Measurements from ENCODE around the gene PPT2.

The PPT2 gene

DNA sequence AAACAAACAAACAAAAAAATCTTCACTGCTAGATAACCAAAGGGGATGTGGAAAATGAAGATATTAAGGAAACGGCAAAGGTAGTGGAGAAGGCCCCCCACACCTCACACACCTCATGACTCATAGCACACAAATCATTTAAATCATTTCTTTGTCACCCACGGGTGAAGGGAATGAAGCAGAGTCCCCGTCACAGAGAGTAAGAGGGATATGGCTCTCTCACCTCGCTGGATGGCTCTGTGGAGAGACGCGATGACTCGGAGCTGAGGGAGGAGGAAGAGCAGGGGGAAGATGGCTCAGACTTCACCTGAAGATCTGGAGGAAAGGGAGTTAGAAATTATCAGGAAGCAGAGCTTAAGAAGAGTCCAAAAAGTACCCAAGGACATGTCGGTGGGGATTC lies 27.1 kb upstream of the PPT2 start:
- TF ChIP-seq, protein P1, sequence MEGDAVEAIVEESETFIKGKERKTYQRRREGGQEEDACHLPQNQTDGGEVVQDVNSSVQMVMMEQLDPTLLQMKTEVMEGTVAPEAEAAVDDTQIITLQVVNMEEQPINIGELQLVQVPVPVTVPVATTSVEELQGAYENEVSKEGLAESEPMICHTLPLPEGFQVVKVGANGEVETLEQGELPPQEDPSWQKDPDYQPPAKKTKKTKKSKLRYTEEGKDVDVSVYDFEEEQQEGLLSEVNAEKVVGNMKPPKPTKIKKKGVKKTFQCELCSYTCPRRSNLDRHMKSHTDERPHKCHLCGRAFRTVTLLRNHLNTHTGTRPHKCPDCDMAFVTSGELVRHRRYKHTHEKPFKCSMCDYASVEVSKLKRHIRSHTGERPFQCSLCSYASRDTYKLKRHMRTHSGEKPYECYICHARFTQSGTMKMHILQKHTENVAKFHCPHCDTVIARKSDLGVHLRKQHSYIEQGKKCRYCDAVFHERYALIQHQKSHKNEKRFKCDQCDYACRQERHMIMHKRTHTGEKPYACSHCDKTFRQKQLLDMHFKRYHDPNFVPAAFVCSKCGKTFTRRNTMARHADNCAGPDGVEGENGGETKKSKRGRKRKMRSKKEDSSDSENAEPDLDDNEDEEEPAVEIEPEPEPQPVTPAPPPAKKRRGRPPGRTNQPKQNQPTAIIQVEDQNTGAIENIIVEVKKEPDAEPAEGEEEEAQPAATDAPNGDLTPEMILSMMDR (IDR thresholded peaks at IDR 0.05; ENCODE audit: poor library complexity, severe bottlenecking) = no peak
- ATAC-seq (ENCODE audit: low read depth) (no peak), DNase-seq (ENCODE audit: low spot score) (no peak)
- peak overlapping the region; percentile 30 for H3K27ac ChIP-seq (ENCODE audit: poor library complexity, severe bottlenecking)
- no peaks in the 10 kb centered on the region for H3K9me3 ChIP-seq (ENCODE audit: severe bottlenecking)
- no peaks in the 10 kb centered on the region for H3K27me3 ChIP-seq (ENCODE audit: insufficient read depth, poor library complexity, severe bottlenecking)
- H3K4me1 ChIP-seq (ENCODE audit: insufficient read depth, poor library complexity, severe bottlenecking) = no peaks in the 10 kb centered on the region
- H3K4me3 ChIP-seq (ENCODE audit: severe bottlenecking) = peak overlapping the region; percentile 78
- H3K36me3 ChIP-seq (ENCODE audit: low read depth) = peaks cover 34% of the 10 kb centered on the region

DNA sequence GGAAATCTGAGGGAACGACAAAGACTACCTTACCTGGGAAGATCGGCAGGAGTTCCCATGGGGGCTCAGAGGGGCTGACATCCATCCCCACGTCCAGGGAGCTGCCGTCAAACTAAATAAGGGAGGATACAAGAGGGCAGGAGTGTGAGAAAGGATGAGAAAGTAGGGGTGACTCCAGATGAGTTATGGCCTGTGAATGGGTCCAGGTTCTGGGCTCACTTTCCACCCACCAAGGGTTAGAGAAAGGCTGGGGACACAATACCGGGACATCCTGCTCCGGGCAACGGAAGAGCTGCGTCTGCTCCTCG lies 26.6 kb upstream of the PPT2 start:
- Histone ChIP-seq H3K27ac (ENCODE audit: poor library complexity, severe bottlenecking) (peak overlapping the region; percentile 30), H3K4me1 (ENCODE audit: insufficient read depth, poor library complexity, severe bottlenecking) (no peaks in the 10 kb centered on the region), H3K36me3 (ENCODE audit: low read depth) (peaks cover 29% of the 10 kb centered on the region), H3K9me3 (ENCODE audit: severe bottlenecking) (no peaks in the 10 kb centered on the region), H3K27me3 (ENCODE audit: insufficient read depth, poor library complexity, severe bottlenecking) (no peaks in the 10 kb centered on the region), H3K4me3 (ENCODE audit: severe bottlenecking) (peak overlapping the region; percentile 78)
- DNase-seq (ENCODE audit: low spot score) (no peak), ATAC-seq (ENCODE audit: low read depth) (no peak)
- TF ChIP-seq, protein P1 (IDR thresholded peaks at IDR 0.05; ENCODE audit: poor library complexity, severe bottlenecking) = no peak

DNA sequence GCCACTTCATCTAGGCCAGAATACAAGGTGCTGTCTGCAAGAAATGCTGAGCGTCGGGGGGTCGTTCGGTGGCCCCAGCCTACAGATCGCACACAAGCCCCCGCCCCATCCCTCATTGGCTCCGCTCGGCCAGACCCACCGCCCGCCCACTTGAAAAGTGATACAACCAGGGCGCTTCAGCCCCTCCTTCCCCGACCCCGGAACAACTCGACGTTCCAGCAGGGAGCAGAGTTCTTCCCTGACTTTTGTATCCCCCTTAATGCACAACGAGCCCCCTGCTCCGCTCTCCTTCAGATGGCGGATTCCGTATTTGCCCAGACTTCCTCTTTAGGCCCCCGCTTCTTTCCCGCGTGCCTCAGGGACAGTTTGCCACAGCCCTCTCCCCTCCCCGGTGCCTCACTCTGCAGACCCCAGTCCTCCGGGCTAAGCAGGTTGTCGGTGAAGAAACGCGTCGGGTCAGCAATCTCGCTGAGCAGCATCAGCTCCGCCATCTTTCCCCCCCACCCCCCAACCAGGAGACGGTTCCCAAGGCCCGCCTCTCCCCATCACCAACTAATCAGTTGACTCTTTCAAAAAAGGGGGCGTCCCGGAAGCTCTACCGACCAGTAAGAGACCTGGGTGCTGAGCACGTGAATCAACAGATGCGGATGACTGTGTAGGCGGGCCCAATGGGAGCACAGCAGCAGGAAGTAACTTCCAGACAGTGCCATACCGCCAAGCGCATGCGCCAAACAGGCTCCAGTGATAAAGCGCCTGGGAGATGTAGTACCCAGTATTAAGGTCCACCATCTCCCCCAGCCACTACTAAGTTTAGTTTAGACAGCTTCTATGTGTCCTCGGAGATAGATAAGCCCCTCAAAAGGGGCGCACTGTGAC lies 26.0 kb upstream of the PPT2 start, which contains the start of gene ATF6B:
Gene ATF6B, minus strand, starts transcription at position 530 of the 876 bp plus-strand sequence. Its CDS starts 39 bp downstream, at position 491.
- TF ChIP-seq, protein P1 (IDR thresholded peaks at IDR 0.05; ENCODE audit: poor library complexity, severe bottlenecking) = no peak
- H3K27ac ChIP-seq (ENCODE audit: poor library complexity, severe bottlenecking) = peak within 1 kb of the TSS; percentile 30
- H3K27me3 ChIP-seq (ENCODE audit: insufficient read depth, poor library complexity, severe bottlenecking) = no peaks in the 10 kb centered on the region
- ATAC-seq (ENCODE audit: low read depth) (peak; percentile 95), DNase-seq (ENCODE audit: low spot score) (peak; percentile 99)
- peak within 1 kb of the TSS; percentile 78 for H3K4me3 ChIP-seq (ENCODE audit: severe bottlenecking)
- no peaks in the 10 kb centered on the region for H3K4me1 ChIP-seq (ENCODE audit: insufficient read depth, poor library complexity, severe bottlenecking)
- no peaks in the 10 kb centered on the region for H3K9me3 ChIP-seq (ENCODE audit: severe bottlenecking)
- peaks cover 29% of the 10 kb centered on the region for H3K36me3 ChIP-seq (ENCODE audit: low read depth)

DNA sequence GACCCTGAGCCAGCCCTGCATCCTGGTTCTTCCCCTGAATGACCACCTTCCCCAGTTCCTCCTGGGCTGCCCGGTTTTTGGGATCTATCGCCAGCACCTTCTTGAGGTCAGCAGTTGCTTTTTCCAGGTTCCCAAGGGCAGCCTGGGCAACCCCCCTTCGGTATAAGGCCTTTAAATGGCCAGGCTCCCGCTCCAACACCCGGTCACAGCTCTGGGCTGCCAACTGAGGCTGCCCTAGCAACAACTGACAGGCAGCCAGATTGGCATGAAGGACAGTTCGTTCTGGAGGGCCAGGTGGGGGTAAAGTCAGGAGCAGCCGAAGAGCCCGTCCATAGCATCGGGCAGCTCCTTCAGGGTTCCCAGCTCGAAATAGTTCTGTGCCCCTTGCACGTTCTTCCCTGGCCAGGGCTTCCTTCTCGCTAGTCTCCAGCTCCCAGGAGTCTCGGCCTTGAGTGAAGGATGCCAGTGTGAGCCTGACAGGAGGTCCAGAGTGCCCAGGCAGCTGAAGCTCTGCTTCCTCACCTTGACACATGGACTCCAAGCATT lies 25.1 kb upstream of the PPT2 start:
- Histone ChIP-seq H3K36me3 (ENCODE audit: low read depth) (peaks cover 28% of the 10 kb centered on the region), H3K4me3 (ENCODE audit: severe bottlenecking) (no peak overlapping the region), H3K27ac (ENCODE audit: poor library complexity, severe bottlenecking) (peak overlapping the region; percentile 25), H3K9me3 (ENCODE audit: severe bottlenecking) (no peaks in the 10 kb centered on the region), H3K27me3 (ENCODE audit: insufficient read depth, poor library complexity, severe bottlenecking) (no peaks in the 10 kb centered on the region), H3K4me1 (ENCODE audit: insufficient read depth, poor library complexity, severe bottlenecking) (no peaks in the 10 kb centered on the region)
- no peak for ATAC-seq (ENCODE audit: low read depth)
- no peak for DNase-seq (ENCODE audit: low spot score)
- TF ChIP-seq, protein P1 (IDR thresholded peaks at IDR 0.05; ENCODE audit: poor library complexity, severe bottlenecking) = no peak

Measured in RWPE2 (cell line).